DMS114 treated with DMSO at 0.1 percent for 48 hours (cell line): Measurements from ENCODE around the gene LIX1L.

Source experiments
- DNase-seq: peaks from one replicate; lab custom pipeline; 2025; ENCODE audit not compliant: unreplicated experiment; lab: John Stamatoyannopoulos, UW

The LIX1L gene

GRCh38 chr1:145985502-145986439 is 28.0 kb upstream of the LIX1L start:
- no peak for DNase-seq

DNA sequence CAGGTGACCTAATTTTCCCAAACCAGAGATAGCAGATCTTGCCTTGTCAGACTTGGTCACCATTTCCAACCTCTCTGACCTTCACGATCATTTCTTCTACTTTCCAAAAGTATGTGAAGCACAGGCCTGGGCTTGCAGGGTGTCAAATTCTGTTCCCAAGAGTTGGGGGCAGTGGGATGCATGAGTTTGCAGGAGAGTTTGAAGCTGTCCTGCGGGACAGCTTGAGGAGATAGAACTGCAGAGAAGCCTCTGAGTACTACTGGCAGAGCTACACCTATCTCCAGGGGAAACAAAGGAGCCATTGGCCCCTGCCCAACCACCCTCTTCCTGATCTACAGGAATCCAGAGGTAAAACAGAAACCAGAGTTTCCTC is 27.3 kb upstream of the LIX1L start:
- DNase-seq, result no peak

- no peak for DNase-seq
Observed at GRCh38 chr1:145983960-145984830, 26.4 kb upstream of the LIX1L start.

DNA sequence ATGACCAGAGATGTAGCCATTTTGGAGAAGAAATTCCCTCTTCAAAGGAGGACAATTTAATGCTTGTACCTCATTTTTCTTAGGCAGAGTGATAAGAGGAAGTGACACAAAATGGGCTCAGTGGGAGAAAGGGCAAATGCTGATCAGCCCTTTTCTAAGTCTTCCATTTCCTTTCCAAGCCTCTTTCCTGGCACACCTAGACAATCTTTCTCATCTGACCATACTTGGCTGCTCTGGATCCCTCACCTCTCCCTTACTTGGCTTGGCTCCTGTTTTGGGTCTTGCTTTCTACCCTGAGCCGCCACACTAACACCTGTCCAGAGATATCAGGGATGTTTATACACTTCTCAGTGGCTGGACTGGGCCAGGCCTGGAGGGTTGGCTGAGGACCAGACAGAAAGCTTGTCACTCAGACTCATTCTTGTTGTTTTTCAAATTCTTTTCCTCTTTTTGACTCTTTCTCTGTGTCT is 25.4 kb upstream of the LIX1L start:
- no peak for DNase-seq

DNA sequence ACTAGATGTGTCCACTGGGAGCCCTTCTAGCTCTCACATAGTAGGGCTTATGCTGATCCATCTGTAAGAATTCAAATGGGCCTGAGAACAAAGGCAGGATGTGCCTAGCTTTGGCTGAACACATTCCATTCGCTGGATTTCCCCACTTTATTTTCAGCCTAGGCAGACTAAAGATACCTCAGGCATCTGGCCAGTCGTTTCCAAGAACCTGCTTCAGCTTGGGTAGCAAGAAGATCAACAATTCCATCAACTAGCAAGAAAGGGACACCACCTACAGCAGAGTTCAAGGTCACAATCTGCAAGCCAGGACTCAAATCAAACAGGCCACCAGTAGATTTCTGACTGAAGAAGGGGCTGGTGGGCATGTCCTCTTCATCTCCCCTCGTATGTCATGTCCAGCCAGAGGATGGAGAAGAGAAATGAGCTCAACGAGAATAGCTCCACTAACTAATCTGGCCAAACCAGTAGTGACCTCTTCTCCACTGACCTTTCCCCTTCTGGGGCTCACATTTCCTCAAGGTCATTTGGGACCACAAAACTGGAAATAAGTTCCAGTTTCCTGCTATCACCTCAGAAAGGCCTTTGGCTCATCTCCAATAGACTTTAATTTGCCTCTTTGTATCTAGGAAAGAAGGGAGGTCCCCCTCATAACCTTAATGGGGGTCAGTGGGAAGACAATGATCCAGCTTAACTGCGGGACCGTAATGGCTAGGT is 24.4 kb upstream of the LIX1L start:
- DNase-seq, result no peak

DNA sequence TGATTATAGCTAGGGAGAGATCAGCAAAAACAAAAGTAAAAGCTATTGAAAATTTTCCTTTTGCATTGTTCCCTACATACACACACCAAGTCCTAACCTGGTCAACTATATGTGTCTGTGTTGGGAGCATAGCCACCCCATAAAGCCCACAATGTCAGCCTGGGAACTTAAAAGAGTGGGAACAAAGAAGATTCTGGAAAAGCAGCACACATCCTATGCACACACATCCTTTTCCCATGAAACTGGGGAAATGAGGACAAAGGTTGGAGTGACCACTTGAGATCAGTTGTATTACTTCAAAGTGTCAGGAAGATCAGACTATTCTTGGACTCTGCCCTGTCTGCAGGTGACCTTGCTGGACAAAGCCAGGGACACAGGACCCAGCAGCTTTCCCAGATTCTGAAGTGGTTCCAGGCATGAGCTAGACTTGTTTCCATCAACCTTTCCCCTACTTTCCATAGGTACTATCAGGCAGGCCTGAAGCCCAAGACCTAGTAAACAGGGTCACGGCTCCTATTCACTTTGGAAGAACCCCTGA is 22.7 kb upstream of the LIX1L start:
- DNase-seq, result no peak

DNA sequence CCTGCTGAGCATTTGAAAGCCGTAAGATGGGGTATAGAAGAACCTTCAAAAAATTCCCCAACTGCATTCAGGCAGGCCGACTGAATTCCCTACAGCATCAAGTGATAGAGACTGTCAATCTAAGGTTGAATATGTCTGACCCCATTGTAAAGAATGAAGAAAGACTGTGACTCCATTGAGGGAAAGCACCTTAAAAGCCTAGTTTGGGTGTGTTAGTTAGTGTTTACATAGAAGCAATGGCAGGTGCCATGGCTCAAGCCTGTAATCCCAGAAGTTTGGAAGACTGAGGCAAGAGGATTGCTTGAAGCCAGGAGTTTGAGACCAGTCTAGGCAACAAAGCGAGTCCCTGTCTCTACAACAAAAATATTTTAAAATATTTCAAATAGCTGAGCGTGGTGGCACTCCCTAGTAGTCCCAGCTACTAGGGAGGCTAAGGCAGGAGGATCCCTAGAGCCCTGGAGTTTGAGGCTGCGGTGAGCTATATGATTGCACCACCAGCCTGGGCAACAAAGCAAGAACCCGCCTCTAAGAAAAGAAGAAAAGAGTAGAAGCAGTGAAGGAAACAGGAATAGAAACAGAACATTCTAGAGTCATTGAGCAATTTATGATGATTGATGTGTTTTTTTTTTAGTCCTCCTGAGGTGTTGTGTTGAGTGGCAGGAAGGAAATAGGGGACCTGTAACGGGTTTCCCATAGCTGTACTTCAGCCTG is 22.1 kb upstream of the LIX1L start:
- no peak for DNase-seq

DNA sequence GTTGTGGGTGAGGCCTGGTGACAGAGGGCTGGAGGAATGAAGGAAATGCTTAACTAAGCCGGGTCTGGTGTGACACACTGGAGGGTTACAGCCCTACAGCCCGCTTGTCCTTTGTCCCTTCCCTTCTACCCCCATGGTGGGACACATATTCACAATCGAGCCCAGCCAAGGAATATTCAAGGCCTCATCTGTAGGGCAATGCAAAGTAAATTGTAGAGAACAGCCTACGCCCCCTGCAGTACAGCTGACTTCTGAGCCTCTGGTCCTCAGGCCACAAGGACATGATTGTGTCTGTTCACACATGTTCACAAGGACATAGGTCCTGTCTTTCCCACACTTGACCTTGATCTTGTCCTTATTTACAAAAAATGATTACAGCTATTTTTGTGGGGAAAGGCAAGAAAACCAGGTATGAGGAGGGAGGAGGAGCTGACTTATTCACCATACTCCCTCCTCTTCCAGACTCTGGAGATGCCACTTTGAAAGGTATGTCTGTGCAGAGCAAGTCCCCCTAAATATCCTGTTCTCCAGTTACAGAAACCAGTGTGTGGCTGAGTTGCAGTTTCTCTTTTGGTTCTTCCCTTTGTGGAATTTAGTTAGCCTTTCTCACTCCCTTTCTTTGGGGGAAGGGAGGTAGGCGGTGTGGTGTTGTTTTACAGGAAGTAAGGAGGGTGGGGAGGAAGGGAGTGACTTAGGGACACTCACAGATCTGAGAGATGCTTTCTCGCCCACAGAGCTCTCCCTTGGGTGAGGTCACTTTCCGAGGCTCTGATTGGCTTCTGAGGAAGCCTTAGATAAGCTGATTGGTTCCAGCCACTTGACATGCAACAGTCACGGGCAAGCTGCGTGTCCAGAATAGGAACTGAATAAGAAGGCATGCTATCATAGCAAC is 21.3 kb upstream of the LIX1L start:
- DNase-seq, result no peak

DNA sequence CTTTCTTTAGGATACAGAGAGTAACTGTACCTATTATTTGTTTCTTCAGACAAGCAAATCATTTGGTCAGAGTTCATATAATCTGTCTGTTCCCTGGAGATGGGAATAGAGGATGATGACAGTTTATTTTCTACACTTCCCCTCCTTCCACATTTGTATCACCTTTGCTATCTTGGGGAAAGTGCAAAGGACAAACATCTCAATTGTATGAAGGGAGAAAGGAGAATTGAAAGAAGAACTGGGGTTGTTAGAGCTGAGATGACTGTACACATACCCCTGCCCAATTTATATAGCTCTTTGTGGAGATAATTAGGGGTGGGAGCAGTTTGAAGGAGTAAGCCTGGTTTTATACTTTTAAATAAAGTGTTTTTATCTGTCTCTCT is 20.6 kb upstream of the LIX1L start:
- no peak for DNase-seq

DNA sequence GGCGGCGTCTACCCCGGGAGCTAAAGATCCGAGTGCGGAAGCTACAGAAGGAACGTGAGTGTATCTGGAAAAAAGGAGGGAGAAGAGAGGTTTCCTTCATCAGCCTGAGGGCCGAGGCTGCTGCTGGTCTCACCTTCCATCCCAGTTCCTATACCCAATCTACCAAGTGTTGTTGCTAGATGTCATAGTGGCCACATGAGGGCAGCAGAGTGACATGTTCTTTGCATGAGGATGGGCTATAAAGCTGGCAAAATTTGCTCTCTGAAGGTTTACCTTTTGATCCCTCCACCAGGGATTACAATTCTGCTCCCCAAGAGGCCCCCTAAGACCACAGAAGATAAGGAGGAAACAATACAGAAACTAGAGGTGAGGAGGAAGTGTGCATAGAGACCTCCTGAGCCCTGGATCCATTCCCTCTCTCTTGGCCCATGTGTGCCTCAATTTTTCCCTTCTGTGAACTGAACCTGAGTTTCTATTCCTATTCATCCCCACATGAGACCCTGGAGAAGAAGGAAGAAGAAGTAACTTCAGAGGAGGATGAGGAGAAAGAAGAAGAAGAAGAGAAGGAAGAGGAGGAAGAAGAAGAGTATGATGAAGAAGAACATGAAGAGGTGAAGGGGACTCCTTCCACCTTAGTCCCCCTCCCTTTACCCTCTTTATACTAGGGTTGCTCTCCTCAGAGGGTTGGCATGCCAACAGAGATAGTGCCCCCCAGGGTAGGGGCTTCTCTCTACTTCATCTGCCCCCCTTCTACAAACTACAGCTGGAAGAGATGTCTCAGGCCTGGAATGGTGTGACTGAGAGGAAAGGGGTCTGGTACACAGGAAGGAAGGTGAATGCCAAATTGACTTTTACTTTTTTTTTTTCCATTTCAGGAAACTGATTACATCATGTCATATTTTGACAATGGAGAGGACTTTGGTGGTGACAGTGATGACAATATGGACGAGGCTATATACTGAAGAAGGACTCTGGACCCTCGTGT is 20.0 kb upstream of the LIX1L start:
- peak; percentile 78 for DNase-seq

DNA sequence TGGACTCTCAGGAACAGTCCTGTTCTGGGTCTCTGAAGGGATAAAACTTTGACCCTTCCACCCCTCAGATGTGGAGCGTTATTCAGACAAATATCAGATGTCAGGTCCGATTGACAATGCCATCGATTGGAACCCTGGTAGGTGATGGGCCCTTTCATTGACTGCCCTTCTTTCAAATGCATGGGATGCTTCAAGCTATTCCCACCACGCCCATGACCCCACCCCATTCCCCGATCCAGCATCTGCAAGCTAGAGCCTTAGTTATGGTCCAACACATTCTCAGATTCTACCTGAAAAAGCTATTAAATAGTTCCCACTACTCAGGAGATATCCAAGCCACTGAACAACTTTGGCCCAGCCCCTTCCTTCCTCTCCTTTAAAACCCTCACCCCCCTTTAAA is 19.2 kb upstream of the LIX1L start:
- DNase-seq, result no peak

- no peak for DNase-seq
Observed at GRCh38 chr1:145975216-145975615, 17.4 kb upstream of the LIX1L start.

DNA sequence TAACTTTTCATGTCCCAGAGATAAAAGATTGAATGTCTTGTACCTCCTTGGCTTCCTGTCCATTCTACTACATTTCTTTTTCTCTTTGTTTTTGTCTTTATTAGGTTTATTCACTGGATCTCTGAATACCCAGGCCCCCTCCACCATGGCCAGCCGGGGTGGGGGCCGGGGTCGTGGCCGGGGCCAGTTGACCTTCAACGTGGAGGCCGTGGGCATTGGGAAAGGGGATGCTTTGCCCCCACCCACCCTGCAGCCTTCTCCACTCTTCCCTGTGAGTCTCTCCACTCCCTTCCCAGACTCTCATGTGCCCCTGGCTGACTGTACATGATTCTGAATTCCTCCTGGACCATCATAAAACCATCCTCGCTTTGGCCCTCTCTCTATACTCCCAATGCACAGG is 16.9 kb upstream of the LIX1L start:
- no peak for DNase-seq

DNA sequence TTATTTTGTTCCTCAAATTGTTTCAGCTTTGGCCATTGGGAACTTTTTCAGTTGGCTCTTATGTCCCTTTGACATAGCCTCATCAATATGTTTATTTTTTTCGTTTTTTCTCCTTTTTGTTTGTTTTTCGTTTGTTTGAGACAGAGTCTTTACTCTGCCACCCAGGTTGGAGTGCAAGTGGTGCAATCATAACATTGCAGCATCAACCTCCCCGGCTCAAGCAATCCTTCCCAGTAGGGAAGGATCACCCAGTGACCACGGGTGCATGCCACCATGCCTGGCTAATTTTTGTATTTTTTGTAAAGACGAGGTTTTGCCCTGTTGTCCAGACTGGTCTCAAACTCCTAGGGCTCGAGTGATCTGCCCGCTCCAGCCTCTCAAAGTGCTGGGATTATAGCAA is 14.8 kb upstream of the LIX1L start:
- DNase-seq, result no peak

GRCh38 chr1:145967288-145967687 is 9.5 kb upstream of the LIX1L start:
- DNase-seq, result no peak

DNA sequence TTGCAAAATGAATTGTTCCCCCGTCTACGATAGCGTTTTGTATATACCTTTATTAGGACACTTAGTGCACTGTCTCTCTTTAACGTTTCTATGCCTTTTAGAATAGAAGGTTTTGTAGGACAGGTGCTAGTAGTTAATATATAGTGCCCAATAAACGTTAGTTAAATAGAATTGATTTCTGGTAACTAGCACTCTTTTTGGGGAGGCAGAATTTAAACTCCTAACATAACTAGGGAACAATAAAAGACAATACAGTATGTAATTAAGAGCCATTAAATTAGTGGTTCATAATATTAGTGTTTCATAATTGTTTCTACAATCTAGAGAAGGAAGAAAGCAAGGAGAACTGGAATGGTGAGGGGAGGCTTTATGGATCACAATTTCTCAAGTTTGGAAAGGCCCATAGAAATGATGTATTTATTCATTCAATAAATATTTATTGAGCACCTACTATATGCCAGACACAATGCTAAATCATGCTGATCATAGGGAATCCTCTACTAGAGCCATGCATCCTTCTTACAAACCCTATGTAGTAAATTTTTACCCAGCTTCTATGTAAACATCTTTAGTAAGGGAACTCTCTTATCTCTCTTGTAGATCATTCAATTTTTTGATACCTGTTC is 7.4 kb upstream of the LIX1L start:
- no peak for DNase-seq

DNA sequence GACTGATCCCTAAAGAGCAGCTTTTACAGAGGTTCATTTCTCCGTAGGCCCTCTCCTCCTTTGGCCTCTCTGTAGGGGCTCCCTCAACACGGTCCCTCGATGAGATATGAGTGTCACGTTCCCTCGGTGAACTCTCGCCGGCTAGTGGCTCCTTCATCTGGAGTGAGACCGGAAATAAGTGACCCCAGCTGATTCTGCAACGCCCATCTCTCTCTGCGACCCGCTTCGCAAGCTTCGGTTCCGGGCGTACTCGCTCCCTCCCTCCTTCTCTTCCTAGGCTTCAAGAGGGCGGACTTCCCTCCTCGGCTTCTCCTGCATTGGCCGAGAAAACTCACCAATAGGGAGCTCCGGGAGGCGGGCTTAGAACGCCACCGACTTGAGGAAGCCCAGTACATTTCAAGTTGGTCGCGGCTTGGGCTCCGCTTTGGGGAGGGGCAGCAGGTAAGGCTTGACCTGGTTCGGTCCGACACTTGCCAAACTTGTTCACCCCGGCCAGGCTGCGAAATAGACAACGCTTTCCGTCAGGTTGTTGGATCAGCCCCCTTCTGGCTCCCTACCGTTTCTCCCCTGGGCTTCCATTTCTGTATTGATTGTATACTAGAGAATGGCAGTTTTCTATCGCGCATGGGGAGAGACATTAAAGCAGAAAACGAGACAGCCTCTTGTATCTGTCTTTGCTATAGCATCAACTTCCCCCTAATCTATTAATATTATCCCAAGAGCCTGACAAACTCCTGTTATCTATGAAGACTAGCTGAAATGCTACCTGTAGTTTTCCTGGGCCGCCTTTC is 6.7 kb upstream of the LIX1L start, which contains the start of the genes ANKRD34A and POLR3GL:
Gene ANKRD34A, minus strand, starts transcription at position 248 of the 791 bp plus-strand sequence. CDS start 2,816 bp downstream, outside the sequence.
Gene POLR3GL, plus strand, starts transcription at position 363 of the 791 bp plus-strand sequence. CDS start 10,176 bp downstream, outside the sequence.
- peak; percentile 96 for DNase-seq
